Measurements from ENCODE around the gene SYNE4. TPM values are rescaled to one million over a fixed set of nuclear protein-coding genes. Genes with fewer than 3 reads are reported as not detected.

The SYNE4 gene
- total RNA-seq, 4 donors from 2014 or later: 0.36 TPM; not detected in 3

DNA sequence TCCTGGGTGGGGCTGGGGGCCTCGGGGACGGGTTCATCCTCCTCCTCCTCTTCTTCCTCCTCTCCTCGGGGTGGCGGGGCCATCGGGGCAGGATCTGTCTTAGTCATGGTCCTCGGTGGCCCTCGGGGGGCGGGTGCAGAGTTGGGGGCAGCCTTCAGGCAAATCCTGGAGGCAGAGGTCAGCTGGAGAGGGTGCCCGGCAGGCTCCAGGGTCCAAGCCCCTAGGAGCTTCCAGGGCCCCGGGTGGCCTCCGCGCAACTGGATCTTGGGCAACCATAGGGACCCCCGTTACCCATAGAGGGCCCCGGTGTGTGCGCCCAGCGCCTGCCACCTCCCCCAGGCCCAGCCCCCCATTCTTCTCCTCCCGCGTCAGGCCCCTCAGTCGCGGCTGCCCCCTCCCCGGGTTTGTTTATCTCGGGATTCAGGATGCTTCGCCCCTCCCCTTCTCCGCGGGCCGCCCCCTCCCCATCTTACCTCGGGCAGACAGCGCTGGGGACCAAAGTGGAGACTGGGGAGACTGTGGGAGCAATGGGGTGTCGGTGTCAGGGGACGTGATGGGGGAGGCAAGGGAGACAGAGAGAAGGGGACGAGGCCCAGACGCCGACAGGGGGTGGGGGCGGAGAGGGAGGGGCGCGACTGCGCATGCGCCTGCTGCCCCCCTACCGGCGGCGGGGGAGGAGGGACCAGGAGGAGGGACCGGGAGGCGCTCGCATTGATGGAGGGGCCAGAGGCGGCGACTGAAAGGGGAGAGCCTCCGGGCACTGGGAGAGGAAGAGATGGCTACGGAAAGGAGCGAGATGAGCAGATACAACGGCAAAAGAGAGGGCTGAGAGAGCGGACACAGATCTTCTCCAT is 23.9 kb upstream of the SYNE4 start, which contains the start of gene CLIP3:
Gene CLIP3, minus strand, starts transcription at position 623 of the 854 bp plus-strand sequence. Its CDS starts 516 bp downstream, at position 107.
- H3K9me3 ChIP-seq: no peaks in the 10 kb centered on the region
- no peak for TF ChIP-seq POLR2A (IDR thresholded peaks at IDR 0.05)
- TF ChIP-seq, protein P1, sequence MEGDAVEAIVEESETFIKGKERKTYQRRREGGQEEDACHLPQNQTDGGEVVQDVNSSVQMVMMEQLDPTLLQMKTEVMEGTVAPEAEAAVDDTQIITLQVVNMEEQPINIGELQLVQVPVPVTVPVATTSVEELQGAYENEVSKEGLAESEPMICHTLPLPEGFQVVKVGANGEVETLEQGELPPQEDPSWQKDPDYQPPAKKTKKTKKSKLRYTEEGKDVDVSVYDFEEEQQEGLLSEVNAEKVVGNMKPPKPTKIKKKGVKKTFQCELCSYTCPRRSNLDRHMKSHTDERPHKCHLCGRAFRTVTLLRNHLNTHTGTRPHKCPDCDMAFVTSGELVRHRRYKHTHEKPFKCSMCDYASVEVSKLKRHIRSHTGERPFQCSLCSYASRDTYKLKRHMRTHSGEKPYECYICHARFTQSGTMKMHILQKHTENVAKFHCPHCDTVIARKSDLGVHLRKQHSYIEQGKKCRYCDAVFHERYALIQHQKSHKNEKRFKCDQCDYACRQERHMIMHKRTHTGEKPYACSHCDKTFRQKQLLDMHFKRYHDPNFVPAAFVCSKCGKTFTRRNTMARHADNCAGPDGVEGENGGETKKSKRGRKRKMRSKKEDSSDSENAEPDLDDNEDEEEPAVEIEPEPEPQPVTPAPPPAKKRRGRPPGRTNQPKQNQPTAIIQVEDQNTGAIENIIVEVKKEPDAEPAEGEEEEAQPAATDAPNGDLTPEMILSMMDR (IDR thresholded peaks at IDR 0.05 in 4 of 5, conservative IDR thresholded peaks at IDR 0.05 in 1 of 5): no peak
- peak within 1 kb of the TSS in 3 of 4 donors; percentile 25 to 54 (median 41) for H3K27ac ChIP-seq
- H3K4me1 ChIP-seq: no peaks in the 10 kb centered on the region
- peaks cover 0 to 4% of the 10 kb centered on the region in 2 donors for H3K36me3 ChIP-seq
- ATAC-seq: no peak
- H3K27me3 ChIP-seq: peaks cover 4 to 16% (median 14%) of the 10 kb centered on the region in 3 donors
- in situ Hi-C loops (cut with MboI; ENCODE audit: low sequenced_read_pairs in 4 of 4): no loop called here
- peak within 1 kb of the TSS; percentile 48 to 57 (median 52) for H3K4me3 ChIP-seq
- DNase-seq: no peak
- intact Hi-C loops (cut with DNase I; ENCODE audit: low total_unique reads): no loop called here

DNA sequence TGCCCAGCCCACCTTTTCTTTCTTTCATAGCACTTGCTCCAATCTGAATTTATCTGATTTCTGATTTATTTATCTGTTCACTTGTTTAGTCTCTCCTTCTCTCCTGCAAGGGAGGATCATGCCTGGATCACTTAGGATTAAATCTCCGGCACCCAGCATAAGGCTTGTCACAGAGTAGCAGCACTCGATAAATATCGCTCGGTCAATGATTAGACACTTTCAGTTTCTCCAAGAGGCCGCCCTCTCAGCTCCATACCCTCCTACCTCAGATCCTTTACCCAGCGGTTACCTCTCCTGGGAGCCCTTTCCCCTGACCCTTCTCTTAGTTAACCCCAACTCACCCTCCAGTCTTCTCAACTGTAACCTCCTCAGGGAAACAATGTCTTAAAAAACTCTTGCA is 22.7 kb upstream of the SYNE4 start:
- Histone ChIP-seq H3K36me3 (peaks cover 0 to 4% of the 10 kb centered on the region in 2 donors), H3K27me3 (peaks cover 4 to 16% (median 14%) of the 10 kb centered on the region in 3 donors), H3K4me1 (no peaks in the 10 kb centered on the region), H3K27ac (no peak overlapping the region), H3K4me3 (no peak overlapping the region), H3K9me3 (no peaks in the 10 kb centered on the region)
- DNase-seq (no peak), ATAC-seq (no peak)
- TF ChIP-seq POLR2A (IDR thresholded peaks at IDR 0.05): no peak
- TF ChIP-seq, protein P1 (IDR thresholded peaks at IDR 0.05 in 4 of 5, conservative IDR thresholded peaks at IDR 0.05 in 1 of 5): no peak
- intact Hi-C loops (cut with DNase I; ENCODE audit: low total_unique reads) (no loop called here), in situ Hi-C loops (cut with MboI; ENCODE audit: low sequenced_read_pairs in 4 of 4) (no loop called here)

DNA sequence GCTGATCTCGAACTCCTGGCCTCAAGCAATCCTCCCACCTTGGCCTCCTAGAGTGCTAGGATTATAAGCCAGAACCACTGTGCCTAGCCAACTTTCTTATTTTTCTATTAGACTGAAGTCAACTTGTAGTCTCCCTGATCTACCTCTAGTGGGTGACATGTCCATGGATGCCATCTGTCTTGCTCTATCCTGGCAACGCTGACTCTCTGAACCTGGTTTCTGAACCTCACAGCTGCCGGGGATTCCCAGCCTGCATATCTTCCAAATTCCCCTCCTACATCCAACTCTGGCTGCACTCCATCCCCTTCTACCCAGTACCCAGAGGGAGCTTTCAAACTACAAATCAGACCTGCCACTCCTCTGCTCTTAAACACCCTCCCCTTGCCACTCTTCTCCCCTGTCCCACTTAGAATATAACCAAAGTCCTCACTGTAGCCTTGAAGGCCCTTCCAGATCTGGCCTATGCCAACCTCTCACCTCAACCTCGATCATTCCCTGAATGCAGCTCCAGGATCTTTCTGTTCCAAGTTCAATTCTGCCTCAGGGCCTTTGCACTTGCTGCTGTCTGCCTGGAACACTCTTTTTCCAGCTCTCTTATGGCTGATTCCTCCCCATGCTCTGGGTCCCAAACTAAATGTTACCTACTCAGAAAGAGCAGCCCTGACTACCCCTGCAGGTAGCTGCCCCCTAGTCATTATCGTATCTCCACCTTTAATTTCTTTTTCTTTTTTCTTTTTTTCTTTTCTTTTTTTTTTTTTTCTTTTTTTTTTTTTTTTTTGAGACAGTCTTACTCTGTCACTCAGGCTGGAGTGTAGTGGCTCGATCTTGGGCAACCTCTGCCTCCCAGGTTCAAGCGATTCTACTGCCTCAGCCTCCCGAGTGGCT is 21.9 kb upstream of the SYNE4 start:
- H3K27ac ChIP-seq: no peak overlapping the region
- no peak for DNase-seq
- in situ Hi-C loops (cut with MboI; ENCODE audit: low sequenced_read_pairs in 4 of 4) (no loop called here), intact Hi-C loops (cut with DNase I; ENCODE audit: low total_unique reads) (no loop called here)
- peaks cover 4 to 16% (median 14%) of the 10 kb centered on the region in 3 donors for H3K27me3 ChIP-seq
- TF ChIP-seq, protein P1 (IDR thresholded peaks at IDR 0.05 in 4 of 5, conservative IDR thresholded peaks at IDR 0.05 in 1 of 5): no peak
- no peak for TF ChIP-seq POLR2A (IDR thresholded peaks at IDR 0.05)
- peaks cover 0 to 4% of the 10 kb centered on the region in 2 donors for H3K36me3 ChIP-seq
- ATAC-seq: no peak
- no peaks in the 10 kb centered on the region for H3K4me1 ChIP-seq
- H3K9me3 ChIP-seq: no peaks in the 10 kb centered on the region
- no peak overlapping the region for H3K4me3 ChIP-seq

DNA sequence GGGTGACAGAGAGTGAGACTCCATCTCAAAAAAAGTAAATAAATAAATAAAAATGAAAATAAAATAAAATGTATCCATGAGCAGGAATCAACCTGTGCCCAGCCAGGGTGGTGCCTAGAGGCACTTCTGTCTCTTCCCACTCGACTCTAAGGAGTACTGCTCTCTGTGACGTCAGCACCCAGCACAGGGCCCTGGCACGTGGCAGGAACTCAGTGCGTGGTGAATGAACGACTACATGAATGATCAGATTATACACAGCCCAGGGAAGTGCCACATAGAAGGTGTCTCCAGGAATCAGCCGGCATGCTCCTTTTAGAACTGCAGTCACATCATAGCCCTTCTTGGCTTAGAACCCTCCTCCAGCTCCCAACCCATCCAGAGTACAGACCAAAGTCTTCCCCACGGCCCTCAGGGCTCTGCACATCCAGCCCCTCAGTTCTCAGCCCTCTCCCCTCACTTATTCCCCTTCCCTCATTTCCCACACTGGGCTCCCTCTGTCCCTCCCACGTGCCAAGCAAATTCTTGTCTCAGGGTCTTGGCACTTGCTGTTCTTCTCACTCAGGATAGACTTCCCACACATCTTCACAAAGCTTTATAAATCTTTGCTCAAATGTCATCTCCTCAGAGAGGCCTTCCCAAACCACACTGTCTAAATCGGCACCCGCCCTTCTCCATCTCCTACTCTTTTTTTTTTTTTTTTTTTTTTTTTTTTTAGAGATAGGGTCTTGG is 19.9 kb upstream of the SYNE4 start:
- intact Hi-C loops (cut with DNase I; ENCODE audit: low total_unique reads): no loop called here

More for the DNA sequence above, 19.9 kb upstream of the SYNE4 start:
- Histone ChIP-seq H3K27me3 (peaks cover 4 to 14% (median 14%) of the 10 kb centered on the region in 3 donors), H3K9me3 (no peaks in the 10 kb centered on the region), H3K27ac (no peak overlapping the region), H3K4me1 (no peaks in the 10 kb centered on the region), H3K4me3 (no peak overlapping the region), H3K36me3 (peaks cover 0 to 5% of the 10 kb centered on the region in 2 donors)
- no peak for ATAC-seq
- in situ Hi-C loops (cut with MboI; ENCODE audit: low sequenced_read_pairs in 4 of 4): no loop called here
- no peak for DNase-seq
- TF ChIP-seq POLR2A (IDR thresholded peaks at IDR 0.05): no peak
- TF ChIP-seq, protein P1 (IDR thresholded peaks at IDR 0.05 in 4 of 5, conservative IDR thresholded peaks at IDR 0.05 in 1 of 5): no peak
